Liver (tissue), 9 donors: Measurements from ENCODE around the gene ACYP1. TPM values are rescaled to one million over a fixed set of nuclear protein-coding genes. Genes with fewer than 3 reads are reported as not detected.

Experiments used
- DNase-seq: peaks from one replicate; pipeline ENCODE4 v3.0.0-alpha.2; 2017; ENCODE audit warnings: low spot score
- H3K27ac ChIP-seq, 2 donors: one replicate each; pipeline ENCODE4 v1.7.0; 2013; ENCODE audit warnings: inconsistent platforms in 2 of 2, low read length in 2 of 2, control low read depth in 1 of 2, low read depth in 1 of 2, mild to moderate bottlenecking in 1 of 2
- H3K27me3 ChIP-seq, 4 donors: one replicate each; pipeline versions ENCODE4 v1.6.1 to v1.7.0; 2013; ENCODE audit warnings: low read length in 3 of 4, inconsistent platforms in 1 of 4, mild to moderate bottlenecking in 1 of 4, moderate library complexity in 1 of 4; ENCODE audit not compliant: control insufficient read depth in 4 of 4, insufficient read depth in 4 of 4
- H3K36me3 ChIP-seq, 4 donors: one replicate each; pipeline versions ENCODE4 v1.6.1 to v1.7.0; 2013; ENCODE audit warnings: low read length in 3 of 4, mild to moderate bottlenecking in 3 of 4, low read depth in 1 of 4, moderate library complexity in 1 of 4; ENCODE audit not compliant: control insufficient read depth in 4 of 4, insufficient read depth in 3 of 4
- H3K4me1 ChIP-seq, 4 donors: one replicate each; pipeline versions ENCODE4 v1.6.1 to v1.7.0; 2013; ENCODE audit warnings: low read length in 3 of 4, mild to moderate bottlenecking in 3 of 4, moderate library complexity in 1 of 4; ENCODE audit not compliant: control insufficient read depth in 4 of 4, insufficient read depth in 4 of 4
- H3K4me3 ChIP-seq, 3 donors: one replicate each; pipeline versions ENCODE4 v1.6.1 to v1.7.0; 2013; ENCODE audit warnings: low read length in 3 of 3, control low read depth in 1 of 3, low read depth in 1 of 3, mild to moderate bottlenecking in 1 of 3
- H3K9ac ChIP-seq, 2 donors: one replicate each; pipeline ENCODE4 v1.7.0; 2013; ENCODE audit warnings: low read length in 2 of 2, mild to moderate bottlenecking in 2 of 2, moderate library complexity in 2 of 2, control low read depth in 1 of 2, low read depth in 1 of 2
- H3K9me3 ChIP-seq, 4 donors: one replicate each; pipeline versions ENCODE4 v1.6.1 to v1.7.0; 2013; ENCODE audit warnings: low read length in 3 of 4; ENCODE audit not compliant: control insufficient read depth in 4 of 4
- ATF3 ChIP-seq: IDR thresholded peaks from 2 replicates; pipeline ENCODE4 v1.6.1; 2016; ENCODE audit warnings: antibody characterized with exemption
- CTCF ChIP-seq: fragments of 150-350 bp; IDR thresholded peaks from 2 replicates; pipeline ENCODE4 v1.5.1; 2017; ENCODE audit warnings: improper control_type of control experiment, low read depth, low read length; ENCODE audit not compliant: missing input control
- EGR1 ChIP-seq, 2 donors: IDR thresholded peaks; 2 replicates each; pipeline ENCODE4 v1.6.1; 2016 to 2018; ENCODE audit warnings: antibody characterized with exemption in 2 of 2, low read depth in 2 of 2
- FOXA1 ChIP-seq: IDR thresholded peaks from 2 replicates; pipeline ENCODE4 v1.6.1; 2016; ENCODE audit warnings: antibody characterized with exemption
- FOXA2 ChIP-seq: IDR thresholded peaks from 2 replicates; pipeline ENCODE4 v1.6.1; 2016; ENCODE audit warnings: antibody characterized with exemption
- GABPA ChIP-seq, 2 donors: IDR thresholded peaks in 1 of 2; conservative IDR thresholded peaks in 1 of 2; 2 replicates each; pipeline ENCODE4 v1.6.1; 2016; ENCODE audit warnings: antibody characterized with exemption in 2 of 2, mild to moderate bottlenecking in 1 of 2, moderate library complexity in 1 of 2
- HNF4A ChIP-seq, 2 donors: conservative IDR thresholded peaks; 2 replicates each; pipeline ENCODE4 v1.6.1; 2016; ENCODE audit warnings: antibody characterized with exemption in 2 of 2, mild to moderate bottlenecking in 2 of 2
- HNF4G ChIP-seq: IDR thresholded peaks from 2 replicates; pipeline ENCODE4 v1.6.1; 2016; ENCODE audit warnings: antibody characterized with exemption
- JUND ChIP-seq, 2 donors: IDR thresholded peaks; 2 replicates each; pipeline ENCODE4 v1.6.1; 2016; ENCODE audit warnings: antibody characterized with exemption in 2 of 2
- MAX ChIP-seq: IDR thresholded peaks from 2 replicates; pipeline ENCODE4 v1.6.1; 2016; ENCODE audit warnings: antibody characterized with exemption
- NR2F2 ChIP-seq: IDR thresholded peaks from 2 replicates; pipeline ENCODE4 v1.6.1; 2016; ENCODE audit warnings: antibody characterized with exemption
- RAD21 ChIP-seq, 2 donors: IDR thresholded peaks; 2 replicates each; pipeline ENCODE4 v1.6.1; 2016; ENCODE audit warnings: antibody characterized with exemption in 2 of 2, mild to moderate bottlenecking in 2 of 2
- RXRA ChIP-seq, 2 donors: IDR thresholded peaks; 2 replicates each; pipeline ENCODE4 v1.6.1; 2017 to 2018; ENCODE audit warnings: antibody characterized with exemption in 2 of 2, mild to moderate bottlenecking in 1 of 2
- SP1 ChIP-seq: IDR thresholded peaks from 2 replicates; pipeline ENCODE4 v1.6.1; 2018; ENCODE audit warnings: antibody characterized with exemption, mild to moderate bottlenecking
- TAF1 ChIP-seq: conservative IDR thresholded peaks from 2 replicates; pipeline ENCODE4 v1.6.1; 2016; ENCODE audit warnings: antibody characterized with exemption, mild to moderate bottlenecking
- YY1 ChIP-seq: IDR thresholded peaks from 2 replicates; pipeline ENCODE4 v1.6.1; 2016; ENCODE audit warnings: antibody characterized with exemption, mild to moderate bottlenecking
- WGBS: extraction: QIAGEN DNeasy Blood & Tissue Kit; methylation state at CpG from one replicate; pipeline ENCODE4 v1.1.7; 2013; 5-methylcytosine and 5-hydroxymethylcytosine counted together
- polyA plus RNA-seq, 2 donors: library from polyadenylated mRNA; stranded (reverse) in 1 of 2; unstranded in 1 of 2; fragments of 200-250 nt in 1 of 2; fragments of >200 nt in 1 of 2; fragmentation: Nextera tagmentation in 1 of 2; extraction: Ambion mirVana in 1 of 2; gene quantifications; one replicate each; pipeline versions ENCODE4 v1.2.1 to v1.2.3, GENCODE V29; 2013 to 2015
- total RNA-seq, 2 donors: library from RNA; depleted of rRNA; stranded (reverse); fragments of >200 nt; gene quantifications; one replicate each; pipeline ENCODE4 v1.2.3, GENCODE V29; 2014
- TF ChIP-seq, protein P1 (sequence below): IDR thresholded peaks from 2 replicates; pipeline ENCODE4 v1.6.1; 2016; ENCODE audit warnings: antibody characterized with exemption, mild to moderate bottlenecking
- TF ChIP-seq, protein P2 (sequence below): IDR thresholded peaks from 2 replicates; pipeline ENCODE4 v1.6.1; 2016; ENCODE audit warnings: antibody characterized with exemption
- donor health status: healthy.
- donor health status: healthy.
- donor health status: healthy.
- donor health status: healthy.
- donor health status: healthy.

ACYP1 gene
- total and polyA plus RNA-seq, 4 donors: 2.1 to 7.5 (median 4.0) TPM

DNA sequence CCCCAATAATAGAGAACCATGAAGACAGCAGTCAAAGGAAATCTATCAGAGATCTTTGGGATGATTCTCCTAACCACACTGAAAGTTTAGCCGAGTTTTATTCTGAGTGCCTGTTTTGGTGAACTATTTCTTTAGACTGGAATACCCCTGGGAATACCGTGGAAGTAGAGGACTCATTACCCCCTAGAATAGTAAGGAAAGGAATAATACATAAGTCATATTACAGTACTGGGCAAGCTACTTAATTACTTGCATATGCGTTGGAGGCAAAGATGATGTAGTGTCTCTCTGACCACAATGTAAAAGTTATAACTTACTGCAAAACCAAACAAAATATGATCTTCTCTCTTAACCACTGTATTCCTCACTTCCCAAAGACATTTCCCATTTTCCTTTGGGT, 31.1 kb upstream of the ACYP1 start:
- no peak for TF ChIP-seq FOXA2
- TF ChIP-seq, protein P1, sequence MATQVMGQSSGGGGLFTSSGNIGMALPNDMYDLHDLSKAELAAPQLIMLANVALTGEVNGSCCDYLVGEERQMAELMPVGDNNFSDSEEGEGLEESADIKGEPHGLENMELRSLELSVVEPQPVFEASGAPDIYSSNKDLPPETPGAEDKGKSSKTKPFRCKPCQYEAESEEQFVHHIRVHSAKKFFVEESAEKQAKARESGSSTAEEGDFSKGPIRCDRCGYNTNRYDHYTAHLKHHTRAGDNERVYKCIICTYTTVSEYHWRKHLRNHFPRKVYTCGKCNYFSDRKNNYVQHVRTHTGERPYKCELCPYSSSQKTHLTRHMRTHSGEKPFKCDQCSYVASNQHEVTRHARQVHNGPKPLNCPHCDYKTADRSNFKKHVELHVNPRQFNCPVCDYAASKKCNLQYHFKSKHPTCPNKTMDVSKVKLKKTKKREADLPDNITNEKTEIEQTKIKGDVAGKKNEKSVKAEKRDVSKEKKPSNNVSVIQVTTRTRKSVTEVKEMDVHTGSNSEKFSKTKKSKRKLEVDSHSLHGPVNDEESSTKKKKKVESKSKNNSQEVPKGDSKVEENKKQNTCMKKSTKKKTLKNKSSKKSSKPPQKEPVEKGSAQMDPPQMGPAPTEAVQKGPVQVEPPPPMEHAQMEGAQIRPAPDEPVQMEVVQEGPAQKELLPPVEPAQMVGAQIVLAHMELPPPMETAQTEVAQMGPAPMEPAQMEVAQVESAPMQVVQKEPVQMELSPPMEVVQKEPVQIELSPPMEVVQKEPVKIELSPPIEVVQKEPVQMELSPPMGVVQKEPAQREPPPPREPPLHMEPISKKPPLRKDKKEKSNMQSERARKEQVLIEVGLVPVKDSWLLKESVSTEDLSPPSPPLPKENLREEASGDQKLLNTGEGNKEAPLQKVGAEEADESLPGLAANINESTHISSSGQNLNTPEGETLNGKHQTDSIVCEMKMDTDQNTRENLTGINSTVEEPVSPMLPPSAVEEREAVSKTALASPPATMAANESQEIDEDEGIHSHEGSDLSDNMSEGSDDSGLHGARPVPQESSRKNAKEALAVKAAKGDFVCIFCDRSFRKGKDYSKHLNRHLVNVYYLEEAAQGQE: no peak
- TF ChIP-seq HNF4G: no peak
- no peak for TF ChIP-seq TAF1
- TF ChIP-seq EGR1 (IDR thresholded peaks at IDR 0.05; ENCODE audit: low read depth in 2 of 2): no peak
- no peak for TF ChIP-seq SP1
- TF ChIP-seq GABPA (IDR thresholded peaks at IDR 0.05 in 1 of 2, conservative IDR thresholded peaks at IDR 0.05 in 1 of 2): no peak
- TF ChIP-seq YY1: no peak
- TF ChIP-seq MAX: no peak
- TF ChIP-seq ATF3: no peak
- no peak for TF ChIP-seq CTCF
- no peak for TF ChIP-seq NR2F2
- no peak for TF ChIP-seq RXRA (IDR thresholded peaks at IDR 0.05)
- no peak for TF ChIP-seq JUND (IDR thresholded peaks at IDR 0.05)
- TF ChIP-seq HNF4A (conservative IDR thresholded peaks at IDR 0.05): no peak
- TF ChIP-seq FOXA1: no peak
- TF ChIP-seq, protein P2, sequence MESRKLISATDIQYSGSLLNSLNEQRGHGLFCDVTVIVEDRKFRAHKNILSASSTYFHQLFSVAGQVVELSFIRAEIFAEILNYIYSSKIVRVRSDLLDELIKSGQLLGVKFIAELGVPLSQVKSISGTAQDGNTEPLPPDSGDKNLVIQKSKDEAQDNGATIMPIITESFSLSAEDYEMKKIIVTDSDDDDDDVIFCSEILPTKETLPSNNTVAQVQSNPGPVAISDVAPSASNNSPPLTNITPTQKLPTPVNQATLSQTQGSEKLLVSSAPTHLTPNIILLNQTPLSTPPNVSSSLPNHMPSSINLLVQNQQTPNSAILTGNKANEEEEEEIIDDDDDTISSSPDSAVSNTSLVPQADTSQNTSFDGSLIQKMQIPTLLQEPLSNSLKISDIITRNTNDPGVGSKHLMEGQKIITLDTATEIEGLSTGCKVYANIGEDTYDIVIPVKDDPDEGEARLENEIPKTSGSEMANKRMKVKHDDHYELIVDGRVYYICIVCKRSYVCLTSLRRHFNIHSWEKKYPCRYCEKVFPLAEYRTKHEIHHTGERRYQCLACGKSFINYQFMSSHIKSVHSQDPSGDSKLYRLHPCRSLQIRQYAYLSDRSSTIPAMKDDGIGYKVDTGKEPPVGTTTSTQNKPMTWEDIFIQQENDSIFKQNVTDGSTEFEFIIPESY: no peak
- TF ChIP-seq RAD21 (IDR thresholded peaks at IDR 0.05): no peak
- Histone ChIP-seq H3K9ac (no peak overlapping the region), H3K36me3 (peaks cover 5 to 73% (median 58%) of the 10 kb centered on the region in 4 donors), H3K27ac (no peak overlapping the region), H3K9me3 (no peaks in the 10 kb centered on the region), H3K4me1 (no peaks in the 10 kb centered on the region), H3K4me3 (no peak overlapping the region), H3K27me3 (no peaks in the 10 kb centered on the region)
- 95% methylated on average over 3 of the region's 3 CpGs for WGBS
- DNase-seq: no peak
